ENCODE measurements around the gene TRIM41.

DNA sequence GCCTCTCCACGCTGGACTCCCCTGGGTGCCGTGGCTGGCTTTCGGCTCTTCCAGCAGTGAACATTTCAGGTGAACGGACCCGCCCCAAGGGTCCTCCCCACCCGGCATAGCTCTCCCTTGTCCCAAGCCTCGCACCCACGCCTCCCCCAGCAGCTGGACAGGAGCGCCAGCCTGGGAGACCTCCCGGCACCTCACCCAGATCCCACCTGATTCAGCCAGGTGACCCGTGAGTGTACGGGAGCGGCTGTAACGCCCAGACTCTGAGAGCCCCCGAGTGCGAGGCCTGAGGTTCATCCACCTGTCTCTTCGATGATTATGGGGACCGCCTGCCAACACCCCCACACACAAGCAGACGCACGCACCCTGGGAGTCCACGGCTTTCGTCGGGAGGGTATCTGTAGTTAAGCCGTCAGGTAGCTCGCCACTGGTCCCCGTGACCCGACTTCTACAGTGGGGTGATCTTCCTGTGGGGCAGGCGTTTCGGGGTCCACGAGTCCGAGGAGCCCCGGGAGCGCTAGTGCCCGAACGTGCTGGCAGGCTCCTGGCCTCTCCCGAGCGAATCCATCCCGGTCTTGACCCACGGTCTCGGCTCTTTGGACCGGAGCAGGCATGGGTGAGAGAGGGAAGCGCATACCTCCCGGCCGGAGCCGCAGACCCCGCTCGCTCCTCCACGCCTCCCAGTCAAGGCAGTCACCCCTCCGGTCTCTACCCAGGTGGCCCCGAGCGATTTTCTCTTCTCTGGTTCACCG lies 32.9 kb upstream of the TRIM41 start:
- TF ChIP-seq EZH2phosphoT487 (IDR thresholded peaks at IDR 0.05; ENCODE audit: borderline replicate concordance, low read length) (no peak), EZH2 (IDR thresholded peaks at IDR 0.05; ENCODE audit: low read length, unreplicated experiment) (no peak)
- TF ChIP-seq, protein P1, sequence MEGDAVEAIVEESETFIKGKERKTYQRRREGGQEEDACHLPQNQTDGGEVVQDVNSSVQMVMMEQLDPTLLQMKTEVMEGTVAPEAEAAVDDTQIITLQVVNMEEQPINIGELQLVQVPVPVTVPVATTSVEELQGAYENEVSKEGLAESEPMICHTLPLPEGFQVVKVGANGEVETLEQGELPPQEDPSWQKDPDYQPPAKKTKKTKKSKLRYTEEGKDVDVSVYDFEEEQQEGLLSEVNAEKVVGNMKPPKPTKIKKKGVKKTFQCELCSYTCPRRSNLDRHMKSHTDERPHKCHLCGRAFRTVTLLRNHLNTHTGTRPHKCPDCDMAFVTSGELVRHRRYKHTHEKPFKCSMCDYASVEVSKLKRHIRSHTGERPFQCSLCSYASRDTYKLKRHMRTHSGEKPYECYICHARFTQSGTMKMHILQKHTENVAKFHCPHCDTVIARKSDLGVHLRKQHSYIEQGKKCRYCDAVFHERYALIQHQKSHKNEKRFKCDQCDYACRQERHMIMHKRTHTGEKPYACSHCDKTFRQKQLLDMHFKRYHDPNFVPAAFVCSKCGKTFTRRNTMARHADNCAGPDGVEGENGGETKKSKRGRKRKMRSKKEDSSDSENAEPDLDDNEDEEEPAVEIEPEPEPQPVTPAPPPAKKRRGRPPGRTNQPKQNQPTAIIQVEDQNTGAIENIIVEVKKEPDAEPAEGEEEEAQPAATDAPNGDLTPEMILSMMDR (conservative IDR thresholded peaks at IDR 0.05; ENCODE audit: low read depth, low read length), result no peak

Data from PC-3 (cell line).